Stimulated activated CD4-positive, alpha-beta T cell treated with anti-CD3 and anti-CD28 coated beads, Interleukin-12 subunit alpha, Interleukin-12 subunit beta, amount 100 ng/mL, for 24 hours (primary cell): ENCODE measurements around the gene CYTH4.

ENCODE experiments used
- DNase-seq, 2 experiments: peaks; one replicate each; pipeline ENCODE4 v3.0.0-alpha.2; 2020; ENCODE audit warnings: low read depth in 2 of 2

The CYTH4 gene

DNA sequence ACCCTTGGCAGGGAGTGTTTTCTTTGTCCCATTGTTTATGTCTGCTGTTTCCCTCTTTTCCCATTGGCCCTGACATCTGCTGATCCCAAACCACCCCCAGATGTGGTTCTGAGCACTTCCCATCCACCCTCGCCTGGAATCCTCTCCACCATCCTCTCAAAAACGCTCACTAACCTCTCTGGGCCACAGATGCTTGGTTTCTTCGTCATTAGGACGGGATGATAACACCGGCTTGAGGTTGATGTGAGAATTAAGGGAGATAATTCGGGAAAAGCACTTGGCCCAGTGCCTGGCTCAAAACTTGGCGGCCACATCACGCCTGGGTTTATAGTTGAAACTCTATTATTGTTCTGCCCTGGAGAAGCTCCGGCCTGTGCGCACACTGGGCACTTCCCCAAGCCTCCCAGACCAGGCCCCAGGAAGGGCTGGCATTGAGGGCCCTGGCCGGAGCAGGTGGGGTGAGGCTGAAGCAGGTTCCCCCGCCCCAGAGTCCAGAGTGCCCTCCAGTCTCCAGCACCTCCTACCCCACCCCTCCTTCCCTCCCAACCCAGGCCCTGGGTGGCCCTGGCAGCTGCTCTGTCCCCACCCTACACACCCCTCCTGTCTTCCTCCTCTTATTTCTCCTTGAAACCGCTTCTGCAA, 63.7 kb downstream of the CYTH4 start:
- no peak for DNase-seq

DNA sequence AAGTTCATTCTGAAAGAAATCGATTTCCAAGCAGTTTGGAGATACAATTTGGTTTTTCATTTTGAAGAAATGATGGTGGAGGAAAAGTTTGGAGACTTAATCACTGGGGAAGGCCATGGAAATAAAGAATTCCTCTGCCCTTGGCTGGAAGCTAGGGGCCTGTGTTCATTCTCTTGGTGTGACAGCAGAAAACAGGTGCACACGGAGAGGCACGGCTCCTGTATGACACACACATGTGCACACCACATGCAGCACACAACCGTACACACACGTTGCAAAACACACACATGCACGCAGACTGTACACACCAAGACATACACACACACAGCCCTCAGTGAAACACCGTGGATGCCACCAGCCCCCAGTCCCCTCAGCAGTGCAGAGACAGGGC, 64.2 kb downstream of the CYTH4 start:
- DNase-seq, result no peak

DNA sequence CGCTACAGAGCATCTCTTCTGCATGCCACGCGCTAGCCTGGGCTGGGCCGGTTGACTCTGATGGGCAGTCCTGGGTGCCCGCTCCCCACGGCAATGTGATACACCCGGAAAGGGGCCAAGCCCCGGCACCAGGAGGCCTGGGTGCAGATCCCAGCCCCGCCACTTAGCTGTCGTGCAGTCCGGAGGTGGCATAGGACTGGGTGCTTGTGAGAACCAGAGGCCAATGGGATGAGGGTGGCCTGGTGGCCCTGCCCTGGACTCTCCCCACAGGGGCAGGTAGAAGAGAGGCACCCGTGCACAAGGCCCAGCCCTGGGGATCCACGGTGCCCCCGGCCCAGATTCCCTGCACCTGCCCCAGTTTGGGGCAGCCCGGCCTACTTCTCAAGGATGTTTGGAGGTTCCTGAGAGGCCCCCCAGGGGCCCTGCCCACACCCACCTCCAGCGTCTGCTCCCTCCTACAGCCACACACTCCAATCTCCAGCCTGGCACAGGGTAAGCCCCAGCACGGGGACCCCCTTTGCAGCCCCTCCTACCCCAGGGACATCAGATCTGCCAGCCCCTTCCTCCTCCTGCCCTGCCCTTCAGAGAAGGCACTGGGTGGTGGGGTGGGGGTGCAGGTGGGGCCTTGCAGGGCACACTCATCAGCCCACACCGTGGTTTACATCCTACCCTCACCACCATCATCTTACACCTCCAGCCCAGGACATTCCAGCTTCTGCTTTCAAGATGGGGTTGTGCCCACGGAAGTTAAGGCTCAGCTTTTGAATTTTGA, 66.9 kb downstream of the CYTH4 start:
- no peak for DNase-seq

DNA sequence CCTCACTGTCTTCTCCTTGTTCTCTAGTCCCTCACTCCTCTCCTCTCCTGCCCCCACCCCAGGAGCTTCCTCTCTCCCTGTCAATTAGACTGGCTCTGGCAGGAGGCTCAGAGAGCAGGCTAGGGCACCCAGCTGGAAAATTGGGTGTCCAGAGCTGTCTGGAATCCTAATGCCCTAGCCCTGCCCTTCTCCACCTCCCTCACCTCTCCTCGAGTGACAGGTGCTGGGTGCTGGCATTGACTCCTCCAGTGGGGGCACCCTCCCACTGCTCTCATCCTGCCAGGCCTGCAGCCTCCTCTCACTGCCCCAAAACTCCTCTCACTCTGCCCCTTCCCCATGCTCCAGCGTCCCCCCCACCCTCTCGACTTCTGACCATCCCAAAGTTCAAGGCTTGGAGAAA, 68.9 kb downstream of the CYTH4 start:
- no peak for DNase-seq

DNA sequence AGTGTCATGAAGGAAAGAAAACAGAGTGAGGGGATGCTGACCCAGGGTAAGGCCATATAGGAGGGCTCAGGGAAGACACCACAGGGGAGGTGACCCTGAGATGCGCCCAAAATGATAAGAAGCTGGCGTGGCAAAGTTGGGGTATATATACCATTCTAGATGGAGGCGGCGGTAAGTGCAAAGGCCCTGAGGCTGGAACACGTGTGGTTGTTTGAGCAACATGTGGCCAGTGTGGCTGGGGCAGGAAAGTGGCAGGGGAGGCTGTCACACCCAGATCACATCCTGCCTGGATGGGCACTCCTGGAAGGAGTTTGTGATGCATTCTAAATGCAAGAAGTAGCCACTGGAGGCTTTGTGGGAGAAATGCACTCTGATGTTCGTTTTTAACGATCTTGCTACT, 70.2 kb downstream of the CYTH4 start:
- DNase-seq, result no peak

- DNase-seq, result no peak
Observed at GRCh38 chr22:37353839-37354238, 71.5 kb downstream of the CYTH4 start.

GRCh38 chr22:37354261-37354660, 72.0 kb downstream of the CYTH4 start:
- no peak for DNase-seq

DNA sequence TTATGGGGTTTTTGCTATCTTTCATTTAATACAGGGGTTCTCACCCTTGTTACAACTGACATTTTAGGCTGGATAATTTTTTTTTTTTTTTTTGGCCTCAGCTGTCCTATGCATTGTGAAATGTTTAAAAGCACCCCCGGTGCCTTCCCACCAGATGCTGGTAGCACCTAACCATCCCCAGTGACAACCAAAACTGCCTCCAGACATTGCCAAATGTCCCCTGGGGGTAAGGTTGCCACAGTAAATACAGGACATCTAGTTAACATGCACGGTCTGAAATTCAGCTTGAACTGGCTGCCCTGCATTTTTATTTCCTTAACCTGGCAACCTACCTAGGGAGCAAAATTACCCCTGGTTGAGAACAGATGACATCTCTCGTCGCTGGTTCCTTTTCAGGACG, 72.4 kb downstream of the CYTH4 start:
- DNase-seq, result no peak

DNA sequence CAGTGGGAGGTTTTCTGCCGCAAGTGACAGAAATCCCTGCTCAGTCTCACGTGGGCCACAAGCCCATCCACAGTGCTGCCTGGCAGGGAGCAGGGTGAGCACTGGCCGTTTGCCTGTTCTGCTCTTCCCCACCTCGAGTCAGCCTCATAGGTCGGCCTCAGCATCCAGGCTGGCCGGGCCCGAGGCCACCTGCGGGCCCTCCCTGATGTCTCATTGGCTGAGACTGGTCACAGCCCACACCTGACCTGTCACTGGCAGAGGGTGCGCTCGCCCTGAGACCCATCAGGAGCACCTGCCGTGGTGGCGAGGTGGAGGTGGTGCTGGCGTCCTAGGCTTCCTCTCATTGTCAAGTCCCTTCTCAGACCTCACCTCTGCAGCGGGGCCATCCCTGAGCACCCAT, 72.9 kb downstream of the CYTH4 start:
- DNase-seq, result no peak

- DNase-seq, result no peak
Observed at GRCh38 chr22:37356922-37357321, 74.6 kb downstream of the CYTH4 start.

GRCh38 chr22:37357446-37358075, 75.3 kb downstream of the CYTH4 start:
- DNase-seq, result no peak

GRCh38 chr22:37358386-37358785, 76.1 kb downstream of the CYTH4 start:
- DNase-seq, result no peak

DNA sequence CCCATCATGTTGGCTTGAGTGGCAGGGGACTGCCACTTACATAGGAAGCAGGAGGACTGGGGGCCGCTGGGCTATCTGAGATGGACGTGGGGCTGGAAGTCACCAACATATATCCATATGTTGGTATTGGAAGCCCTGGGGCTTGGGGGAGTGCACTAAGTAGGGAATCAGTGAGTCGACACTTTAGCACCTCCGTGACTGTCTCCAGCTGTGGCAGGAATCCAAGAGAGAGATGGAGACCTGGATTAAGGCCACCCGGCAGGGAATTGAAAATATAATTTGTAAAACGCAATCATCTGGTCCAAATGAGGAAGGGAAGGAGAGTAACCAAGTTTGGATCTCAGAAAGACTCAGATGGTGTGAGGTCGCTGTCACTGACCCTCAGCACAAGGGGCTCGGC, 76.6 kb downstream of the CYTH4 start:
- no peak for DNase-seq

DNA sequence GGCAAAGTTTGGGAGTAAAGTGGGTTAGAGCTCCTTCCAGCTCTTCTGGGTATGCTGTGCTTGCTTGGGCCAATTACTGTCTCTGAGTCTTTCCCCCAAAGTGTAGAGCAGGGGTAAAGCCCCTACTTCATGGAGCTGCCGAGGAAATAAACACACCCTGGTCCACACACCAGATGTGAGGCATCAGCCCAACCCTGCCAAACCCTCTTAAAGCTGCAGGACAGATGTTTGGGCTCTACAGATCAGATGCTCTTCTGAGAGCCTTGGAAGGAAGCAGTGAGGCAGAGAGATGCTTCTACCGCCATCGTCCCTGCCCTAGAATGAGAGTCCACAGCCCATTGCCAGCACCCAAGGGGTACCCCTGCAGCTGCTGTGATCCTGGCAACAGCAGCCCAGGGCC, 80.3 kb downstream of the CYTH4 start:
- no peak for DNase-seq

GRCh38 chr22:37363261-37363992, 81.1 kb downstream of the CYTH4 start:
- no peak for DNase-seq
